Activated CD4-positive, CD25-positive, alpha-beta regulatory T cell treated with anti-CD3 and anti-CD28 coated beads, Interleukin-2, amount 50 U/mL, for 24 hours (primary cell): ENCODE data around the gene ERC1.
"Not testable (repeated sequence)": the region's sequence is repeated elsewhere in the genome, so short reads cannot be mapped to it uniquely, and the experiment has no call there.

Source experiments
- ATAC-seq, 2 donors: fragments of 150-1000 bp; cut with Tn5 transposase; one replicate each; pipeline ENCODE4 v1.10.0; 2021; ENCODE audit warnings: mild to moderate bottlenecking in 1 of 2, moderate library complexity in 1 of 2

Gene ERC1

DNA sequence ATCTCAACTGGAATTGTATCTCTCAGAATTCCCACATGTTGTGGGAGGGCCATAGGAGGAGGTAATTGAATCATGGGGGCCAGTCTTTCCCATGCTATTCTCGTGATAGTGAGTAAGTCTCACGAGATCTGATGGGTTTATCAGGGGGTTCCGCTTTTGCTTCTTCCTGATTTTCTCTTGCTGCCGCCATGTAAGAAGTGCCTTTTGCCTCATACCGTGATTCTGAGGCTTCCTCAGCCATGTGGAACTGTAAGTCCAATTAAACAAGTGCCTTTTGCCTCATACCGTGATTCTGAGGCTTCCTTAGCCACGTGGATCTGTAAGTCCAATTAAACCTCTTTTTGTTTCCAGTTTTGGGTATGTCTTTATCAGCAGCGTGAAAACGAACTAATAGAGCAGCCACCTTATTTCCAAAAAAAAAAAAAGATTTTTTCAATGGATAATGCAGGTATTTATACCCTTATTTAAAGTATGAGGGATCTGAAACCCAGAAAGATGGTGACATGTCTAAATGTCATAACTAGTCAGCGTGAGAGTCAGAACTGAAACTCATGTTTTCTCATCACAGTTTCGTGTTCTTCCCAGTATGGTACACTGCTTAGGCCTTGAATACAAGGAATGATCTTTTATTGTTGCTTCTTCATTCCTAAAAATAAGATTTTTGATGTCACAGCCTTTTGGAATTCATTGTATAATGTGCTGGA, 89.6 kb downstream of the ERC1 start:
- ATAC-seq, result peak; percentile 44 to 48

DNA sequence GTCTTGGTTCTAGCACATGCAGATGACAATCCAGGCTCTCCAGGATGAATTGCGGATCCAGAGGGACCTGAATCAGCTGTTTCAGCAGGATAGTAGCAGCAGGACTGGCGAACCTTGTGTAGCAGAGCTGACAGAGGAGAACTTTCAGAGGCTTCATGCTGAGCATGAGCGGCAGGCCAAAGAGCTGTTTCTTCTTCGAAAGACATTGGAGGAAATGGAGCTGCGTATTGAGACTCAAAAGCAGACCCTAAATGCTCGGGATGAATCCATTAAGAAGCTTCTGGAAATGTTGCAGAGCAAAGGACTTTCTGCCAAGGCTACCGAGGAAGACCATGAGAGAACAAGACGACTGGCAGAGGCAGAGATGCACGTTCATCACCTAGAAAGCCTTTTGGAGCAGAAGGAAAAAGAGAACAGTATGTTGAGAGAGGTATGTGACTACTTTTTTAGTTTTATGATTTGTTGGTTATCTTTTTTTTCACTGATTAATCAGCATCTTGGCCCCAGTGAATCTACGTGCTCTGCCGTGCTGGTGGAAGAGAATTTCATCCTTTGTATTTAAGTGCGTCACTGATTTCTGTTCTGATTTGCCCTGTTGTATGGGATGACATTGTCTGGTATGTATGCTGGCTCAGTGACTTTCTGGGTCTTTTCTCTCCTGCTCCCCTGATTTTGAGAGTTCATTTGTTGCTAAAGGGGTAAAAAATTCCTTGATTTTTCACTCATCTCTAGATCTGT, 92.3 kb downstream of the ERC1 start:
- ATAC-seq, result no peak

DNA sequence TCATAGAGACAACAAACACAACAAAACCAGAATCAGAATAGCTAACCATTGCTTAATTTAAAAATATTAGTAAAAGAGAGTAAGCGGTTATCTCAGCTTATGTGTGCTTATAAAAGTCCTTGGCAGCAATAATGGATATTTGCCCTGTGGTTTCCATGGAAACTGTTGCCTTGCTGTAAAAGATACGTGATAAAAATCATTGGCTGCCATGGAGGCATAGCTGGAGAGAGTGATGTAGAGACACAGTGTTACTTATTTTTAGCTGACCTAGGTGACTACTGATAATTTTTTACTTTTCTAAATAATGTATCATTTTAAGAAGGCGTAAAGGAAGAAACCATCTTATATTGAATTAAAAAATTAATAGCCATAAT, 92.9 kb downstream of the ERC1 start:
- ATAC-seq, result no peak

DNA sequence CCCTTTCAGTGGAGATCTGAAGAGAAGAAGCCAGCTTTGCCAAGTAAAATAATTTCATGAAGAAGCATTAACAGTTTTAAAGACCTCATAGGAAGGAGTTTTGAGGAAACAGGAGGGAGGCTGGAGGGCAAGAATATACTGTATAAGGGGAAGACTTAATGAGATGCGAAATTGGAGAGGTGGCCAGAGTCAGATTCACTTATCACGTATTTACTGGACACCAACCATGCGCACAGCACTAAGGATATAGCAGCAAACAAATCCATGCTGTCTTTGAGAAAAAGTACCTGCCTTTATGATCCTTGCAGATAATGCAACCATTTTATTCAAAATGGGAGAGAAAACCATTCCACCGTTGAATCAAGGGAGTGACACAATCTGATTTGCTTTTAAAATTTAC, 100.3 kb downstream of the ERC1 start:
- ATAC-seq, result no peak

DNA sequence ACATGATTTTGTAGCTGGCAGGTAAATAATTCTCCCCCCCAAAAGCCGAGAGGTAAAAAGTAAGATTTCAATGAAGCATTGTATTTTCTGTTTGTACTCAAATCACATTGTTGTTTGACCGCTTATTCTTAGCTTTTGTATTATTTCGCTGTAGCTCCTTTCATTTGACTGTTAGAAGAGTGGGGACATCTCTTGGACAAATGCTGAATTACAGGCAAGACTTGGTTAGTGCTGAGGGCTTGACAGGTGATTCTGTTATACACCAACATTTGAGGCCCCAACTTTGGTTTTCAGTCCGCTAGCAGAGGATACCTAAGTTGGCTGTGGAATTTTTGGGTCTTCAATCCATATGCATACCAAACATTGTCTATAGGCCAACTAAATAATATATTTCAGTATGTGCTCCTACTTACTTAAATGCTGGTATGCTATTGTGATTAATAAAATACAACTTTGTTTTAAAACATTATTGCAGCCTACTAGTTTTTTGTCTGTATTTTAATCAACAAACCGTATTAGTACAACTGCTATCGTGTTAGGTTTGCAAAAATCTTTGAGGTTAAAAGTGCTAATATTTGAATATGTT, 102.2 kb downstream of the ERC1 start:
- ATAC-seq, result peak in 1 of 2 donors; percentile 38

DNA sequence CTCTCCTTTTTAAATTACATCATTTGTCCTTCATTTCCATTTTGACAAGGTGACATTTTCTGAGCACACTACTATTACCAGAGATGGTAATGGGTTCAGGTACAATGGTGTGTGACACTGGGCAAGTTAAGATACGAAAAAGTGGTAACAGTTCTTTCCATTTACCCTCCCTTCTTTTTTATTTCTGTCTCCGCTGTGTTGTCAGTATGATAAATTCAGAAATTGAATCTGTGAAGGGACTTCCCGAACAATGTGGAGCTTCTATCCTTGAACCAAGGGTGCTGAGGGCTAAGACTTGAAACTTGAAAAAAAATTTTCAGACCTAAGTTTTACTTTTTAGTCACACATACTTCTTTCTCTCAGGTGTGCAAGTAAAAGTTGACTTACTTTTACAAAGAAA, 103.7 kb downstream of the ERC1 start:
- ATAC-seq, result no peak

DNA sequence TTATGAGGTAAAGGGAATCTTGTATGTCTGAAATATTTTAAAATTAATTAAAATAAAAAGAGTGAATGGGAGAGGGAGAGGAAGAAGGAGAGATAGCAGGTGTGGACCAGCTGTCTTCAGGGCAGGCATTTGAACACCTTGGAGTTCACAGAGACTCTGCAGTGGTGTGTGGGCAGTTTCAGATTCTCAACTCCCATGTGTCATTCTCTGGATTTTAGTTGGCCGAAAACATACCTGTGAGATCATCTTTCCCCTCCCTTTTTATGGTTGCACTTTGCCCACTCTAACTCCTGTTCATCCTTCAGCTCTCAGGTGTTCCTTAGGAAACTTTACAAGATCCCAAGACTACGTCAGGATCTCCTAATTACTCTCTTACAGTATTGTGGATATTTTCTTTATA, 108.1 kb downstream of the ERC1 start:
- ATAC-seq, result peak; percentile 89 to 97

DNA sequence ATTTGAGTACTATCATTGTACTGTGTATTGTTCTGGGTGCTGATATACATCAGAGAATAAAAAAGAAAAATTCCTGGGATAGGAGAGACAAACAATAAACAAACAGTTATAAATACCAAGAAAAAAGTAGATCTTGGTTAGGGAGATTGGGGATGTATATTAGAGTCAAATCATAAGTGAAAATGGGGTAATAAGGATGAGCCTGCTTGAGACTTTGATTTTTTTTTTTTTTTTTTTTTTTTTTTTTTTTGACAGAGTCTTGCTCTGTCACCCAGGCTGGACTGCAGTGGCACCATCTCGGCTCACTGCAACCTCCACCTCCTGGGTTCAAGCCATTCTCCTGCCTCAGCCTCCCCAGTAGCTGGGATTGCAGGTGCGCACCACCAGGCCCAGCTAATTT, 108.6 kb downstream of the ERC1 start:
- not testable (repeated sequence) for ATAC-seq

DNA sequence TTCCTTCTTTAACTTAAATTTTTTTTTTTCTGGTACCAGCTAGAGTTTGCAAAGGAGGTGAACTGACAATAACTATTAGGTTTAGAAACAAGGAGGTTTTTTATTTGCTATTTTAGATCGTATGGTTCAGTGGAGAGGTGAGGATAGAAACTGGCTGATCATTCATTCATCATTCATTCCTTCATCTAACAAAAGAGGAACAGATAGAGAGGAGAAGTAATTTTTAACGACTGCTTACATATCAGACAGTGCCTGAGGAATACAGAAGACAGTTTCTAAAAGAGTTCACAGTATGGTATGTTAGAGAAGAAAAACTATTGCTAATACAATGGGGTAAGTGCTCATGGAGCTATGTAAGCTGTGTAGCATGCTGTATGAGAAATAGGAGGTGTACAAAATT, 111.1 kb downstream of the ERC1 start:
- ATAC-seq, result no peak

DNA sequence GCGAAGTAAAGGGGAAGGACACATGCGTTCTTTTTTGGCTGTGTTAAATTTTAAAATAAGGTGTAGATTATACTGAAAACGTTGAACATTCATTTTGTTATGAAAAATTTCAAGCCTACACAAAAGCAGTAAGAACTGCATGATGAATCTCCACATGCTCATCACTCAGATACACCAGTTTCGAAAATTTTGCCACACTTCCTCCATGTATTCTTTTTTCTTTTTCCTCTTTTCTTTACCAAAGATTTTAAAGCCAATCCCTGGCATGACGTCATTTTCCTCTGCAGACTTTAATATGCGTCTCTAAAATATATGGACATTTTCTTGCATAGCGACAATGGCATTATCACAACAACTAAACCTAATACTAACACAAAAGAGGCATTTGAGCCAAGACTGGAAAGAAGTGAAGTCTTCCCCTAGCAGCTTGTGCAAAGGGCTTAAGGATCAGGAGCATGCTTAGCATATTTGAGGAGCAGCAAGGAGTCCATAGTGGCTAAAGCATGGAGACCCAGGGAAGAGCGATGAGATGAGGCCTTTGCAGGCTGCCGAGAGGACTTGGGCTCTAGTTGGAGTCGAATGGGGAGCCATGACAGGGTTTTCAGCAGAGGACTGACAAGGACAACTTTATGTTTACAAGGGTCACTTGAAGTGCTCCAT, 111.9 kb downstream of the ERC1 start:
- no peak for ATAC-seq

DNA sequence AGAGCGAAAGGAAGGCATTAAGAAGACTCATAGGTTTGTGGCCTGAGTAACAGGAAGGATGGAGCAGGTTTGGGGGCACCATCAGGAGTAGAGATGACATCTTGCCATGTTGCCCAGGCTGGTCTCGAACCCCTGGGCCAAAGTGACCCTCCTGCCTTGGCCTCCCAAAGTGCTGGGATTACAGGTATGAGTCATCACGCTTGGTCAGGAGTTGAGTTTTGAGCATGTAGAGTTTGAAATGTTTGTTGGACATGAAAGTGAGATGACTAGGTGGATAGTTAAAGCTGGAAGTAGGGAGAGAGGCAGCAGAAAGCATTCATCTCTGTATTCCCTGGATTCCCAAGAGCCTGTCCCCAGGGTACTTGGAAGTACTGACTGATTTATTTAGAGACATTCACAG, 112.6 kb downstream of the ERC1 start:
- no peak for ATAC-seq

DNA sequence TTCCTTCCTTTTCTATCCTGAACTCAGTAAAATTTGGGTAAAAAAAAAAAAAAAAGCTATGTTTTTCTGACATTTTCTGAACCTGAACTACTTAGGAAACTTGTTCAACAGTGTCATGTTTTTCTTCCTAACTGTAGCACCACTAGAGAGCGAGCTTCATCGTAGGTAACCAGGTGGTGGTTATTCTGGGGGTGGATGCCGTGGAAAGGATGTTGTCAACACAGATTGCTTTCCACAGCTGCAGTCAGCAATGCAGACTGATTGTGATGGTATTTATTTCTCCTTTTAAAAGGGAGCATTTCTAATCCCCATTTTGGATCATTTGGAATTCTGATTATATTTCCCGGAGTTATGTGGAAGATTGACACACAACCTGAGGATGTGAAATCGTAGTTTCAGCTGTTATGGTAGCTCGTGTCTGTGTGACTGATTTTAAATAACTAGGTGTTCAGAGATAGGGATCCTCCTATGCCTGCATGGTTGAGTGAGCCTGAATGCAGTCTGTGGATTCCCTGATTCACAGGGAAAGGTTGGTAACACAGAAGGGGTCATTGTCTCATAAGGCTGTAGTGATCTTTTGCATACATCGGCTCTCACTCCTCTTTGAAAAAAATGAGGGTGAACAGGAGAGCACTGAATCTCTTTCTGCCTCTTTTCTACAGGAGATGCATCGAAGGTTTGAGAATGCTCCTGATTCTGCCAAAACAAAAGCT, 113.2 kb downstream of the ERC1 start:
- ATAC-seq, result no peak

DNA sequence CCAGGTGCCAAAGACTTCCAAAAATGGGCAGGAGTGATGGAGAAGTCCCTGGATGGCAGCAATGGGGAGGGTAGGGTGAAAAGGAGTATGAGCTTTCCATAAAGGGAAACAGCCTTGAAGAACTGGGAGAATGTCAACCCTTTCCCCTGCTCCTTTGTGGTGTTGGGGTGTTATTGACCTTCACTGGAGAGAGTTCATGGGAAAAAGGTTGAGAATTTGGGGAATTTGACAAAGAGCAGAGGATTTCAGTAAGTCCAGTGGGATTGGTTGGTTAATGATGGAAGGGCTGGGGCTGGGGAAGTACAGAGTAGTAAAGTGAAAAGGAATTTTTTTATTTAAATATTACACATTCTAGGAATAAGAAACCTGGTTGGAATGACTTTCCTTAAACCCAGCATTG, 116.6 kb downstream of the ERC1 start:
- no peak for ATAC-seq

DNA sequence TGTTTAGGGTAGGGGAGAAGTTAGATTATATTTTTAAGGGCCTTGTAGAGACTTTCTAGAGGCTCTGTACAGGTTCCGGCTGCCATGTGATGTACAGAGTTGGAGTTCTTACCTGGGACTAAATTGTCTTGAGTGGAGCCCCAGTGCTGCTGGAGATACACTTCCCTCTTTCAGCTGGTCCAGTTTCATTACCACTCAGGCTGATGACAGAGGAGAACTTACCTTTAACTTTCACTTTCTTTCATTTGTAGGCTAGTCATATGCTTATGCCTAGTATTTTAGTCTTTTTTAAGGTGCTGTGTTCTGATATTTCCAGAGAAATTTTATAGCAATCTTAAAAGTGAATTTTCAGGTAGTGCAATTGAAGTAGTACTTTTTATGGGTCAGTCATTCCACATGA, 117.3 kb downstream of the ERC1 start:
- peak; percentile 68 to 75 for ATAC-seq

DNA sequence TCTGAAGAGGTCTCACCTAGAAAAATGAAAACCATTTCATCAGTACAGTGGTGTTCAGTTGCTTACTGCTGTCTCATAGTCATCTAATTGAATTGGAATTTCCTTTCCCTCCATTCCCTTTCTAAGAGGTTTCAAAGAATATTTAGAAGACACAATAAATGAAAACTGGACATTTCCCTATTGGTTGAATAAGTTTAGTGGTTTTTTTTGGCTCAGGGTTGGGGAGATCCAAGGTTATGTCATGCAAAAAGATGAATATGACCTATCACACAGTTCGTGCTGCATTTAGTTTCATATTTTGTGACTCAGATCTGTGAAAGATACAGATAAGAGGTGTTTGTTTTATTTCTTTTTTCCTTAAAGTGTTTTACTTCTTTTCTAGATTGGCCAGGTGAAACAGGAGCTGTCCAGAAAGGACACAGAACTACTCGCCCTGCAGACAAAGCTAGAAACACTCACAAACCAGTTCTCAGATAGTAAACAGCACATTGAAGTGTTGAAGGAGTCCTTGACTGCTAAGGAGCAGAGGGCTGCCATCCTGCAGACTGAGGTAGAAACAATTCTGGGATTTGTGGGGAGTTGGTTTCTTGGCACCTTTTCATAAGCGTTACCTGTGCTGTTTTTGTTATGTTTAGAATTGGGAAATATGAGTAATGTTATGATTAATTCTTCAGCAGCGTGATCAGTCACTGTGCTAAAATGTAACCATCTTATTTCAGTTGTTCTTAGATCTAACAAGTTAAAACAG, 124.6 kb downstream of the ERC1 start:
- ATAC-seq, result peak in 1 of 2 donors; percentile 74

DNA sequence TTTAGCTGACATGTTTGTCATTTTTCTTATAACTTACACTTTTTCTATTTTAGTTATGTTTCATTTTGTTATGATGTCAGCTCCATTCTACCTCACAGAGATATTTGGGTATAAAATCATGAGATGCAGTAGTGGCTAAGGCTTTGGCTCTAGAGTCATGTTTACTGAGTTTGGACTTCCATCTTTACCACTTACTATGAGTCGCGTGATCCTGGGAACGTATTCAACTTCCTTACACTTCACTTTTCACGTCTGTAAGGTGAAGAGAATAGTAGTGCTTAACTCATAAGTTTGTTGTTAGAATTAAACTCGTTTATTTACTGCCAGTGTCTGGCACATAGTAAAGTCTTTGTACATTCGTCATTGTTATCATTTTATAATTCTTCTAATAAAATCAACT, 126.3 kb downstream of the ERC1 start:
- ATAC-seq, result no peak

DNA sequence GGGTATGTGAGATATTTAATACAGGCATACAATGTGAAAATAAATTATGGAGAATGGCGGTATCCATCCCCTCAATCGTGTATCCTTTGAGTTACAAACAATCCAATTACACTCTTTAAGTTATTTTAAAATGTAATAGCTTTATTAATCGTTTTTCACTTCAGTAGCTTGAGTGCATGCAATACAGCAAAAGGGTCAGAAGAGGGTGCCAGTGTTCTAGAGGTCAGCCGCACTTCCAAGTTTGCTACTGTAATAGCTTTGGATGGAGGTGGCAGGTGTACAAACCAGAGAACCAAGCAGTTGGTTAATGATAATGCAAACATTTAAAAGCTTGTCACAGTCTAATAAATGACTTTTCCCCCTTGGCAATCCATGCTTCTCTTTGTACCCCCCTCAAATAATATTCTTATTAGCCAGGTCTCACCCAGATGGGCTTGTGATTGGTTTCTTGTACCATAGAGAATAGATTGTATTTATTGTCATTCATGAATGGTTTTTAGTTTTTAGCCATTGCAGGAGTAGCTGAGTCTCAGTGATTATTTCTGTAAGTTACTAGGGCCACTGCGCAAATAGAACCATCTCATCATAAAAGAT, 127.0 kb downstream of the ERC1 start:
- ATAC-seq, result peak in 1 of 2 donors; percentile 51

DNA sequence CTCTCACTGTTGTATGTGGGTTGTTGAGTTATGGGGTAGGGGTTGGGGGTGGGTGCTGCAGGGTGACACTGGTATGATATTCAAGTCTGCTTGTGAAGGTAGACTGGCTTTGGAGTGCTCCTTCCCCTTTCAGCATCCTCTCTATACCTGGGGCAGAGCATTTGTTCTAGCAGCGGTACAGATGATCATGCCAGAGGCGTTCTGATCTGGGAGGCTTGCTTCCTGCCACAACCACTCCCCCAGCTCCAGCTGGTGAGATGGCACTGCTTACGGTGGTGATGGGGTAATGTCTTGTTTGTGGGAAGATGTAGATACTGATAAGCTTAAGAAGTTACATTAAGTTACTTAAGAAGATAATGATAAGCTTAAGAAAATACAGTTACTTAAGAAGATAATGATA, 131.8 kb downstream of the ERC1 start:
- ATAC-seq, result no peak

DNA sequence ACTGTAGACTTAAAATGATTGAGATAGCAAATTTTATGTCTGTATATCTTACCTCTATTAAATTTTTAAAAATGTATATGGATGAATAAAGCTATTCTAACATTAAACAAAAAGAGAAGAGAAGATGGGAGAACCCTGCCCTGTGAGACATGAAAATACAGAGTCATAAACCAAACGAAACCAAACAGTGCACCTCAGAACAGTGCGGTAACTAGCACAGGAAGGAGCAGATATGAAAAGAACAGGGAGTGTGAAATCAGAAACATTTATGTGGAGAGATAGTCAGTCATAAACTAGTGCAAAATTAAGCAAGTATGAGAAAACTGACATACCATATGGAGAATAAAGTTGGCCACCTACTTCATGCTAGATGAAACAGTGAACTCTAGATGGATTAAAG, 135.1 kb downstream of the ERC1 start:
- ATAC-seq, result peak; percentile 81 to 91

DNA sequence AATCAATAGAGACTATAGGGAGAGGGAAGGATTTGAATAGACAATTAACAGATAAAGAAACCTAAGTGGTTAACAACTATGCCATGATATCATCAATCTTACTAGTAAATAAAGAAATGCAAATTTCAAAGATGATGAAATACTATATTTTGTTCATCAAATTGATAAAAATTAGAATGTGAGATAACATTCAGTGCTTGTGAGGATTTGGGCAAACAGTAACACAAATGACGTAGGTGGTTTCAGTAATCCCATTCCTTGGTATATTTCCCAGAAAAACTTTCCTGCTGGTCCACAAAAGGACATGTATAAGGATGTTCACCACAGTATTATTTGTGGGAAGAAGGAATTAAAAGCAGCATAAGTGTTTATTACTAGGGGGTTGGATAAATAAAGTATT, 136.0 kb downstream of the ERC1 start:
- no peak for ATAC-seq

DNA sequence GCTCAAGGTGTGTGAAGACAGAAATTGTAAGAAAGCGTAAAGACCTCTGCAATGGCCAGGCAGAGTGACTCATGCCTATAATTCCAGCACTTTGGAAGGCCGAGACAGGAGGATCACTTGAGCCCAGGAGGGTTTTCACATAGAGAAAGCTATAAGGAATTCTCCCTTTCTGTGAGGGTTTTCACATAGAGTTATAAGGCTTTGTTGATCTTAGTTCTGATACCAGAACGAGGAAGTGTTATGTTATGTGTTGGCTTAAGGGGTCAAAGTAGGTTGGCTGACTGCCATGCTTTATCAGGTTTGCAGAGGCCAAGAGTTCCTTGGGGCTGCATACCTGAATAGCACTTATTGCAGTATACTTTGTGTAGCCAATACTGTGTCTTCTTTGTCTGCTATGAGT, 139.1 kb downstream of the ERC1 start:
- ATAC-seq, result no peak

DNA sequence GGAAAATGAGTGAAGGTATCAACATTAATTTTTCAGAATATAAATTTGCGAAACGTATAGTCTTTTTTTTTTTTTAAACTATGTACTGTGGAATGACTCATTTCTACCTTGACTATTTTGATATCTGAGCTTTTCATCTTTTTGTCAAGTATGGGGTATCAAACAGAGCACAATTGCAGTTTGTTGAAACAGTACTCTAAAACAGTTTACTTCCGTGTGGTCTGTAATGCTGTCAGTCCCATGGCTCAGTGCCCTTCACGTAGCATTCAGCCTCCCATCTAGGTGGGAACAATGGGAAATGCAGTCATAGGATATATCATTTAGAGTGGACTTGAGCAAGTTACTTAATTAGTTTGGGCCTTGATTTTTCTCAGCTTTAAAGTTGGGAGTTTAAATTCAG, 139.5 kb downstream of the ERC1 start:
- peak; percentile 21 to 32 for ATAC-seq
